MM.1S (cell line): ENCODE results near the gene MUC5B.

ENCODE experiments used
- CTCF ChIP-seq: fragments of 300-600 bp; sonication (generic); IDR thresholded peaks from 2 replicates; pipeline ENCODE4 v1.5.1; 2016; ENCODE audit warnings: antibody characterized with exemption, low read length, mixed read lengths
- EZH2 ChIP-seq: fragments of 300-600 bp; sonication (generic); optimal IDR thresholded peaks from 2 replicates; pipeline ENCODE3; 2017; ENCODE audit warnings: low read depth, mild to moderate bottlenecking, antibody characterized with exemption, low read length, mixed read lengths

GRCh38 chr11:1237128-1237580 is 14.3 kb downstream of the MUC5B start:
- TF ChIP-seq EZH2 (no peak), CTCF (no peak)
